NCI-H2227 treated with DMSO at 0.1 percent for 48 hours (cell line): ENCODE results near the gene LIMS2.

ENCODE experiments used
- DNase-seq: peaks from one replicate; lab custom pipeline; 2025; lab: John Stamatoyannopoulos, UW

Gene LIMS2

GRCh38 chr2:127658641-127659407 lies 16.5 kb downstream of the LIMS2 start:
- no peak for DNase-seq

GRCh38 chr2:127658146-127658545 lies 17.2 kb downstream of the LIMS2 start:
- DNase-seq = no peak

- DNase-seq = no peak
Observed at GRCh38 chr2:127657232-127657595, 18.1 kb downstream of the LIMS2 start.

GRCh38 chr2:127656569-127657231 lies 18.6 kb downstream of the LIMS2 start:
- DNase-seq = no peak

GRCh38 chr2:127655209-127656073 lies 19.9 kb downstream of the LIMS2 start:
- no peak for DNase-seq

- no peak for DNase-seq
Observed at GRCh38 chr2:127654838-127655175, 20.5 kb downstream of the LIMS2 start.

GRCh38 chr2:127654084-127654837 lies 21.1 kb downstream of the LIMS2 start:
- no peak for DNase-seq

GRCh38 chr2:127653421-127654083 lies 21.8 kb downstream of the LIMS2 start:
- DNase-seq = no peak

GRCh38 chr2:127652786-127653357 lies 22.5 kb downstream of the LIMS2 start:
- DNase-seq = no peak

GRCh38 chr2:127651971-127652550 lies 23.3 kb downstream of the LIMS2 start:
- no peak for DNase-seq

GRCh38 chr2:127651381-127651809 lies 23.9 kb downstream of the LIMS2 start:
- no peak for DNase-seq

GRCh38 chr2:127650785-127651380 lies 24.4 kb downstream of the LIMS2 start:
- no peak for DNase-seq

- no peak for DNase-seq
Observed at GRCh38 chr2:127650041-127650784, 25.1 kb downstream of the LIMS2 start.

GRCh38 chr2:127649684-127650040 lies 25.7 kb downstream of the LIMS2 start:
- DNase-seq = no peak

GRCh38 chr2:127649100-127649611 lies 26.2 kb downstream of the LIMS2 start:
- no peak for DNase-seq

- no peak for DNase-seq
Observed at GRCh38 chr2:127648321-127648720, 27.0 kb downstream of the LIMS2 start.

- no peak for DNase-seq
Observed at GRCh38 chr2:127647242-127648190, 27.8 kb downstream of the LIMS2 start.

- DNase-seq = no peak
Observed at GRCh38 chr2:127646487-127647241, 28.7 kb downstream of the LIMS2 start.
